DND-41 (cell line): Measurements from ENCODE around the gene PRKCA.

ENCODE experiments used
- ATAC-seq: fragments of 200-7000 bp; cut with Tn5 transposase; 3 replicates; pipeline ENCODE4 v1.9.1; 2021; ENCODE audit warnings: low read depth; ENCODE audit not compliant: insufficient read depth
- DNase-seq: peaks from one replicate; pipeline ENCODE4 v3.0.0-alpha.2; 2020
- H2AFZ ChIP-seq: 2 replicates; pipeline ENCODE4 v1.6.0; 2012; ENCODE audit warnings: low read depth, low read length
- H3K27ac ChIP-seq: 2 replicates; pipeline ENCODE4 v1.5.1; 2012; ENCODE audit warnings: low read length, inconsistent platforms
- H3K27me3 ChIP-seq: fragments of 200-600 bp; sonication (generic); 2 replicates; pipeline ENCODE4 v1.6.0; 2012; ENCODE audit warnings: low read length, mild to moderate bottlenecking, inconsistent platforms; ENCODE audit not compliant: insufficient read depth, poor library complexity
- H3K36me3 ChIP-seq: 2 replicates; pipeline ENCODE4 v1.5.1; 2012; ENCODE audit warnings: low read length, inconsistent platforms; ENCODE audit not compliant: insufficient read depth
- H3K4me1 ChIP-seq: 2 replicates; pipeline ENCODE4 v1.5.1; 2012; ENCODE audit warnings: mild to moderate bottlenecking, low read length; ENCODE audit not compliant: insufficient read depth
- H3K4me2 ChIP-seq: 2 replicates; pipeline ENCODE4 v1.6.0; 2012; ENCODE audit warnings: mild to moderate bottlenecking, moderate library complexity, low read length, inconsistent platforms; ENCODE audit not compliant: insufficient read depth
- H3K4me3 ChIP-seq, 2 experiments: fragments of 200-600 bp in 1 of 2; shearing (Covaris generic) in 1 of 2; 2 replicates each; pipeline ENCODE4 v1.5.1; 2012 to 2016; ENCODE audit warnings: inconsistent platforms in 2 of 2, low read length in 2 of 2, mild to moderate bottlenecking in 2 of 2, low read depth in 1 of 2, moderate library complexity in 1 of 2
- H3K79me2 ChIP-seq: 2 replicates; pipeline ENCODE4 v1.6.0; 2012; ENCODE audit warnings: low read length, inconsistent platforms; ENCODE audit not compliant: insufficient read depth
- H3K9ac ChIP-seq: 2 replicates; pipeline ENCODE4 v1.6.0; 2012; ENCODE audit warnings: low read depth, mild to moderate bottlenecking, inconsistent platforms, low read length, moderate library complexity
- H3K9me3 ChIP-seq: 2 replicates; pipeline ENCODE4 v1.5.1; 2012; ENCODE audit warnings: low read length, moderate library complexity, mild to moderate bottlenecking, inconsistent platforms; ENCODE audit not compliant: insufficient read depth, severe bottlenecking
- H4K20me1 ChIP-seq: 2 replicates; pipeline ENCODE4 v1.6.0; 2012; ENCODE audit warnings: low read length; ENCODE audit not compliant: insufficient read depth
- CTCF ChIP-seq: IDR thresholded peaks from 2 replicates; pipeline ENCODE4 v1.5.1; 2012; ENCODE audit warnings: borderline replicate concordance, low read length, moderate library complexity, mild to moderate bottlenecking; ENCODE audit not compliant: poor library complexity, severe bottlenecking; ENCODE audit errors: extremely low read depth
- EZH2 ChIP-seq: IDR thresholded peaks from 3 replicates; pipeline ENCODE4 v1.6.1; 2012; ENCODE audit warnings: borderline replicate concordance, low read depth, mild to moderate bottlenecking, moderate library complexity, low read length, inconsistent platforms; ENCODE audit not compliant: severe bottlenecking

PRKCA gene

GRCh38 chr17:66769911-66770310, 467.5 kb downstream of the PRKCA start:
- no peaks in the 10 kb centered on the region for H3K9me3 ChIP-seq
- no peak overlapping the region for H3K9ac ChIP-seq
- TF ChIP-seq EZH2: no peak
- no peak for TF ChIP-seq CTCF
- no peak for DNase-seq
- H3K27ac ChIP-seq: no peak overlapping the region
- H3K27me3 ChIP-seq: no peaks in the 10 kb centered on the region
- no peak overlapping the region for H3K4me3 ChIP-seq
- no peak overlapping the region for H2AFZ ChIP-seq
- no peaks in the 10 kb centered on the region for H4K20me1 ChIP-seq
- H3K4me1 ChIP-seq: no peaks in the 10 kb centered on the region
- ATAC-seq: no peak
- peaks cover 14% of the 10 kb centered on the region for H3K36me3 ChIP-seq
- no peak overlapping the region for H3K4me2 ChIP-seq
- H3K79me2 ChIP-seq: no peaks in the 10 kb centered on the region

GRCh38 chr17:66772148-66772812, 469.9 kb downstream of the PRKCA start:
- no peaks in the 10 kb centered on the region for H3K9me3 ChIP-seq
- no peak overlapping the region for H2AFZ ChIP-seq
- no peak overlapping the region for H3K4me2 ChIP-seq
- no peak overlapping the region for H3K9ac ChIP-seq
- H3K4me3 ChIP-seq: no peak overlapping the region
- H3K27me3 ChIP-seq: no peaks in the 10 kb centered on the region
- H3K4me1 ChIP-seq: no peaks in the 10 kb centered on the region
- no peak overlapping the region for H3K27ac ChIP-seq
- no peak for DNase-seq
- peaks cover 23% of the 10 kb centered on the region for H3K36me3 ChIP-seq
- no peaks in the 10 kb centered on the region for H4K20me1 ChIP-seq
- H3K79me2 ChIP-seq: no peaks in the 10 kb centered on the region
- no peak for ATAC-seq
- no peak for TF ChIP-seq EZH2
- TF ChIP-seq CTCF: no peak

- no peaks in the 10 kb centered on the region for H3K4me1 ChIP-seq
- no peak for ATAC-seq
- no peak for DNase-seq
- TF ChIP-seq EZH2 (no peak), CTCF (no peak)
- H3K27ac ChIP-seq: no peak overlapping the region
- no peak overlapping the region for H3K4me2 ChIP-seq
- no peak overlapping the region for H3K4me3 ChIP-seq
- H2AFZ ChIP-seq: no peak overlapping the region
- H3K9me3 ChIP-seq: no peaks in the 10 kb centered on the region
- H3K79me2 ChIP-seq: no peaks in the 10 kb centered on the region
- no peak overlapping the region for H3K9ac ChIP-seq
- H3K36me3 ChIP-seq: peaks cover 36% of the 10 kb centered on the region
- no peaks in the 10 kb centered on the region for H3K27me3 ChIP-seq
- H4K20me1 ChIP-seq: no peaks in the 10 kb centered on the region
Observed at GRCh38 chr17:66775271-66775670, 472.9 kb downstream of the PRKCA start.

- Histone ChIP-seq H4K20me1 (no peaks in the 10 kb centered on the region), H3K27ac (no peak overlapping the region), H3K9me3 (no peaks in the 10 kb centered on the region), H2AFZ (no peak overlapping the region), H3K27me3 (no peaks in the 10 kb centered on the region), H3K79me2 (no peaks in the 10 kb centered on the region), H3K4me1 (no peaks in the 10 kb centered on the region), H3K4me3 (no peak overlapping the region), H3K36me3 (peaks cover 36% of the 10 kb centered on the region), H3K9ac (no peak overlapping the region), H3K4me2 (no peak overlapping the region)
- DNase-seq (no peak), ATAC-seq (no peak)
- TF ChIP-seq EZH2: no peak
- TF ChIP-seq CTCF: no peak
Observed at GRCh38 chr17:66775881-66776400, 473.5 kb downstream of the PRKCA start.
